ENCODE data around the gene SORL1.

GRCh38 chr11:121444526-121444925 is 7.6 kb upstream of the SORL1 start:
- TF ChIP-seq EZH2 (IDR thresholded peaks at IDR 0.05) = no peak
- no peak for TF ChIP-seq POLR2AphosphoS5 (IDR thresholded peaks at IDR 0.05; ENCODE audit: borderline replicate concordance, low read depth, low read length)
- TF ChIP-seq FOXP2 (optimal IDR thresholded peaks at IDR 0.05; ENCODE audit: control extremely low read depth, extremely low read length, insufficient read depth) = no peak
